Endometrium (tissue), 2 donors: Measurements from ENCODE around the gene ZNF526.
"Not testable (repeated sequence)": the region's sequence is repeated elsewhere in the genome, so short reads cannot be mapped to it uniquely, and the experiment has no call there.

ENCODE experiments used
- FAIRE-seq: peaks from 2 replicates; lab custom pipeline; 2012; peaks lifted over from hg19 to GRCh38; lab: Jason Lieb, UNC
- donor health status: control.
- donor health status: control.

The ZNF526 gene

DNA sequence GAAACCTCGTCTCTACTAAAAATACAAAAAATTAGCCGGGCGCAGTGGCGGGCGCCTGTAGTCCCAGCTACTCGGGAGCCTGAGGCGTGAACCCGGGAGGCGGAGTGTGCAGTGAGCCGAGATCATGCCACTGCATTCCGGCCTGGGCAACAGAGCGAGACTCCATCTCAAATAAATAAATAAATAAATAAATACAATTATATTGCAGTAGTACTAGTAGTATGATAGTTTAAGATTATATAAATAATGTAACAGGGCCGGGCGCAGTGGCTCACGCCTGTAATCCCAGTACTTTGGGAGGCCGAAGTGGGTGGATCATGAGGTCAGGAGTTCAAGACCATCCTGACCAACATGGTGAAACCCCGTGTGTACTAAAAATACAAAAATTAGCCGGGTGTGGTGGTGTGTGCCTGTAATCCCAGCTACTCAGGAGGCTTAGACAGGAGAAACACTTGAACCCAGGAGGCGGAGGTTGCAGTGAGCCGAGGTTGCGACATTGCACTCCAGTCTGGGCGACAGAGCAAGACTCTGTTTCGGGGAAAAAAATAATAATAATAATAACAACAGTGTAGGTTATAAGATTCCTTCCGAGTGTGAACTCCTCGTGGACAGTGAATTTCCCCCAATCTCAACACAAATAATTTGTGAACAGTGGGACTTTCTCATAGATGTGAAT, 47.0 kb downstream of the ZNF526 start:
- not testable (repeated sequence) for FAIRE-seq

- FAIRE-seq = no peak
Measured at GRCh38 chr19:42267644-42268141, 47.6 kb downstream of the ZNF526 start.

GRCh38 chr19:42268142-42268703, 48.1 kb downstream of the ZNF526 start:
- FAIRE-seq = no peak

DNA sequence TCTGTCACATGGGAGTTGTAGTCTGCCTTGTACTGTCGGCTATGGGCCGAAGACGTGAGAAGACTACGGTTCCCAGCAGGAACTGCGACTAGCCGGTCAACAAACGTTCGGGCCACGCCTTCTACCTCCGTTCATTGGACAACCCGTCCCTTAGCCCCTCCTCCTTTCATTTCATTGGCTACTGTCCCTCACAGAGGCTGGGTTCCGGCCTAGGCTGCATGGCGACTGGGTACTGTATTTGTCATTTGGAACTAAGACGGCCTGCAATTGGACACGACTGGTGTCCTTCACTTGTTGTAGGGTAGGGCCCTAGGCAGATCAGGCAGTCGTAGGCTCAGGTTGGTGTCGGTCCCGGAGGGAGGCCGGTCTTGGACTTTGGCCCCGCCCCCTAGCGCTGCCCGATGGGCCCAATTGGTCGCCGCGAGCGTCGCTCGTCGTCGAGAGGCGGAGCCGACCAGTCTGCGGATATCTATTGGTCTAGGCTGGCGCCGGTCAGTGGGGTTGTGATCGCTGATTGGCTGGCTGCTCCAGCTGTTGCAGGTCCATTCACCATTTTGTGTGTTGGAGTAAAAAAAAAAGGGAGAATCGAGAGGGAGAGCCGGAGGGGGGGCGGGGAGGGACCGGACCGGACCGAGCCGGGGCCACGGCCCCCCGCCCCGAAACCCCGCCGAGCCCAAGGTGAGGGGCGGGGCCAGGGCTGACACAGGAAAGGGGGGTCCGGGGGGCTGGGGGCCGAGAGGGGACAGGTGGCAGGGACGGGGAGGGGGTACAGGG, 48.8 kb downstream of the ZNF526 start, which contains the start of gene CIC:
TSS of gene CIC (plus strand) at position 549 of the 774 bp plus-strand sequence. CDS start 2,532 bp downstream, outside the sequence.
- FAIRE-seq = peak; percentile 100

- FAIRE-seq = no peak
Measured at GRCh38 chr19:42269478-42270345, 49.6 kb downstream of the ZNF526 start.

DNA sequence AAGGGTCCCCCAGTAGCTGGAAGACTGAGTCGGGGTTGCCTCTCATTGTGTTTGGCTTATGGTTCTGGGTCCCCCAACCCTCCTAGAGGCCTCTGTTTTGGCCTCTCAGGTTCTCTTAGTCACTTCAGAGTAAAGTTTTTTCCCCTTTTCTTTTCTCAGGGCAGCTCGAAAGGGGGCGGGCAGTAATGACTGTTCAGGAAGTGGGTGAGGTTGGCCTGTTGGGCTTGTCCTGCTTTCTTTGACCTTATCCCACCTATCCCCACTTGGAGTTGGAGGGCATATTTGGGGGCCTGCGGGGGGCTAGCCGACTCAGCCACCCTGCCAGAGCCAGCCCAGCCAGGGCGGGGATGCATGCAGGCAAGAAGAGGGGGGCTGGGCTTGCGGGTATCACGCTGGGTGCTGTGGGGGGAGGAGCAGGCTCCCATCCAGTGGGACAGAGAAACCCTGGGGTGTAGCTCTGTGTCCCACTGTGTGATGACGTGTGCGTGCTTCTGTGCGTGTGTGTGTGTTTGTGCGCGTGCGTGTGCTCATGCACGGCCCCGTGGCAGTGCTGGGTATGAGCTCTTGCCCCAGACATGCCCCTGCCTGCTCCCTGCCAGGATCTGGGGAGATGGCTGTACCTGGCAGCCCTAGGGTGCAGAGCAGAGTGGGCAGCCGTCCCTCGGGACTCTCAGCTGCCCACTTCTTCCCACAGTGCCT, 50.4 kb downstream of the ZNF526 start:
- no peak for FAIRE-seq

- FAIRE-seq = no peak
Measured at GRCh38 chr19:42271045-42271419, 50.9 kb downstream of the ZNF526 start.

GRCh38 chr19:42271861-42272534, 51.9 kb downstream of the ZNF526 start:
- FAIRE-seq = no peak

GRCh38 chr19:42272535-42272897, 52.4 kb downstream of the ZNF526 start:
- FAIRE-seq = no peak

GRCh38 chr19:42272989-42273406, 52.9 kb downstream of the ZNF526 start:
- no peak for FAIRE-seq

DNA sequence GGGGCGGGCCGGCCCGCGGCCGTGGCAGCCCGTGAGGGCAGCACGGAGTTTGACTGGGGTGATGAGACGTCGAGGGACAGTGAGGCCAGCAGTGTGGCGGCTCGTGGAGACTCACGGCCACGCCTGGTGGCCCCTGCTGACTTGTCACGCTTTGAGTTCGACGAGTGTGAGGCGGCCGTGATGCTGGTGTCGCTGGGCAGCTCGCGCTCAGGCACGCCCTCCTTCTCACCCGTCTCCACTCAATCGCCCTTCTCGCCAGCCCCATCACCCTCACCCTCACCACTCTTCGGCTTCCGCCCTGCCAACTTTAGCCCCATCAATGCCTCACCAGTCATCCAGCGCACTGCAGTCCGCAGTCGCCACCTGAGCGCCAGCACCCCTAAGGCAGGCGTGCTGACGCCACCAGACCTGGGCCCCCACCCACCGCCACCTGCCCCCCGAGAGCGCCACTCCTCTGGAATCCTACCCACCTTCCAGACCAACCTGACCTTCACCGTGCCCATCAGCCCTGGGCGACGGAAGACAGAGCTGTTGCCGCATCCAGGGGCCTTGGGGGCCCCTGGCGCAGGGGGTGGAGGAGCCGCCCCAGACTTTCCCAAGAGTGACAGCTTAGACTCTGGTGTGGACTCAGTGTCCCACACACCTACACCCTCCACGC, 53.4 kb downstream of the ZNF526 start:
- FAIRE-seq = no peak

GRCh38 chr19:42274065-42274682, 54.1 kb downstream of the ZNF526 start:
- FAIRE-seq = no peak

- no peak for FAIRE-seq
Measured at GRCh38 chr19:42275103-42275502, 55.0 kb downstream of the ZNF526 start.

GRCh38 chr19:42275517-42275916, 55.4 kb downstream of the ZNF526 start:
- no peak for FAIRE-seq

DNA sequence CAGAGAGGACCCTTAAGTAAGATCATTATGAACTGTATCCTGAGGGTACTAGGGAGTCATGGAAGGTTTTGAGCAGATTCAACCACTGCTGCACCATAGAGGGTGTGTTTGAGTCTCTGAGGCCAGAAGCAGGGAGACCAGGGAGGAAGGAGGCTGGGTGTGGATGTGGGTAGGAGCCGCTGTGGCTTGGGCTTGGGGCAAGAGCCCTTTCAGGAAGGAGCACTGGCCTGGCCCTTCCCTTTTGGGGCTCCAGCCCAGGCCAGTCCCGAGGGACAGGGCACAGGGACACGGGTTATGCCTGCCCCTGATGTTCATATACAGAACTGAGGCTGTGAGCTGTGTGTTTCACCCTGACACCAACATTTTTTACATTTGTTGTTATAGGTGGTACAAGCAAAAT, 56.2 kb downstream of the ZNF526 start:
- FAIRE-seq = no peak

DNA sequence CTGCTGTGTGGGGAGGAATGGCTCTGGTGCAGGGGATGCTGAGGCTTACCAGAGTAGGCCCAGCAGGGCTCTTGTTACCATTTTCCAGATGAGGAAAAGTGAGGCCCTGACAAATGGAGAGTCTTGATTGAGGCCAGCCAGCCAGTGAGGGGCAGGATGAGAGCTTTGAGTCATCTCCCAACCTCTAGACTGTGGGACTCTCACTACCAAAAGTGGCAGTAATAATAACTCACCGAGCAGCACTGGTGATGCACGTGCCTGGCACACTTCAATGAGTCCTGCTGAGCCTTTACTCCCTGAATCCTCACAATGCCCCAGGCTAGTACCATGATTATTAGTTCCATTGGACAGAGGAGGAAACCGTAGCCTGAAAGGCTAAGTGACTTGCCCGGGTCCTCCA, 56.7 kb downstream of the ZNF526 start:
- FAIRE-seq = no peak
